GM23338 (cell line): ENCODE measurements around the gene TTL. TPM values are rescaled to one million over a fixed set of nuclear protein-coding genes. Genes with fewer than 3 reads are reported as not detected.

Experiments
- ATAC-seq: fragments of 200-7000 bp; cut with Tn5 transposase; 3 replicates; pipeline ENCODE4 v1.9.1; 2020
- DNase-seq: peaks from one replicate; pipeline ENCODE4 v3.0.0-alpha.2; 2015; ENCODE audit warnings: low spot score
- H2AFZ ChIP-seq: fragments of 200-600 bp; sonication (generic); 2 replicates; pipeline ENCODE4 v1.8.0; 2016; ENCODE audit warnings: antibody characterized with exemption, mild to moderate bottlenecking, moderate library complexity
- H3F3A ChIP-seq: fragments of 200-600 bp; sonication (generic); replicated peaks from 2 replicates; pipeline ENCODE4 v1.8.0; 2017; ENCODE audit warnings: antibody characterized with exemption, mixed run types, low read depth
- H3K27ac ChIP-seq: fragments of 200-600 bp; sonication (generic); 2 replicates; pipeline ENCODE4 v1.6.1; 2016; ENCODE audit warnings: low read depth
- H3K27me3 ChIP-seq: fragments of 200-600 bp; sonication (generic); 2 replicates; pipeline ENCODE4 v1.8.0; 2016; ENCODE audit warnings: mild to moderate bottlenecking, mixed run types, moderate library complexity; ENCODE audit not compliant: insufficient read depth
- H3K36me3 ChIP-seq: fragments of 200-600 bp; sonication (generic); 2 replicates; pipeline ENCODE4 v1.8.0; 2016; ENCODE audit warnings: mild to moderate bottlenecking; ENCODE audit not compliant: insufficient read depth
- H3K4me1 ChIP-seq: fragments of 200-600 bp; sonication (generic); 2 replicates; pipeline ENCODE4 v1.8.0; 2016; ENCODE audit warnings: mild to moderate bottlenecking, moderate library complexity; ENCODE audit not compliant: insufficient read depth
- H3K4me2 ChIP-seq: fragments of 200-600 bp; sonication (generic); 2 replicates; pipeline ENCODE4 v1.7.1; 2017; ENCODE audit warnings: mixed run types
- H3K4me3 ChIP-seq: fragments of 200-600 bp; sonication (generic); 2 replicates; pipeline ENCODE4 v1.6.1; 2016; ENCODE audit warnings: mixed run types
- H3K79me2 ChIP-seq: fragments of 200-600 bp; sonication (generic); replicated peaks from 2 replicates; pipeline ENCODE4 v1.8.0; 2017; ENCODE audit warnings: mild to moderate bottlenecking; ENCODE audit not compliant: insufficient read depth
- H3K9me2 ChIP-seq: fragments of 200-600 bp; sonication (generic); 2 replicates; pipeline ENCODE4 v1.8.0; 2017; ENCODE audit not compliant: insufficient read depth
- H4K20me1 ChIP-seq: fragments of 200-600 bp; sonication (generic); replicated peaks from 2 replicates; pipeline ENCODE4 v1.8.0; 2017; ENCODE audit warnings: mild to moderate bottlenecking; ENCODE audit not compliant: insufficient read depth
- H3K27ac Mint-ChIP-seq: 2 replicates; pipeline ENCODE4 v1.8.0; 2020; ENCODE audit warnings: inconsistent platforms, mild to moderate bottlenecking, moderate library complexity, mixed read lengths
- H3K27me3 Mint-ChIP-seq: 3 replicates; pipeline ENCODE4 v1.8.0; 2022; ENCODE audit warnings: low read depth, mild to moderate bottlenecking, moderate library complexity, mixed read lengths, inconsistent platforms; ENCODE audit not compliant: insufficient read depth, poor library complexity
- H3K36me3 Mint-ChIP-seq: 3 replicates; pipeline ENCODE4 v1.8.0; 2021; ENCODE audit warnings: low read depth, mild to moderate bottlenecking, inconsistent platforms, moderate library complexity, mixed read lengths
- H3K4me1 Mint-ChIP-seq: 3 replicates; pipeline ENCODE4 v1.8.0; 2020; ENCODE audit warnings: mild to moderate bottlenecking, inconsistent platforms, mixed read lengths
- H3K4me3 Mint-ChIP-seq: 3 replicates; pipeline ENCODE4 v1.8.0; 2021; ENCODE audit warnings: moderate library complexity, mild to moderate bottlenecking, inconsistent platforms, mixed read lengths
- H3K9me3 Mint-ChIP-seq: 3 replicates; pipeline ENCODE4 v1.8.0; 2020; ENCODE audit warnings: moderate library complexity, mild to moderate bottlenecking, inconsistent platforms, mixed read lengths
- CREB1 ChIP-seq: fragments of 250-450 bp; sonication (Bioruptor Pico); IDR thresholded peaks from 2 replicates; pipeline ENCODE4 v1.5.0; 2020; ENCODE audit warnings: low read depth, mild to moderate bottlenecking, moderate library complexity
- CTCF ChIP-seq, 2 experiments: fragments of 200-600 bp in 1 of 2; sonication (generic) in 1 of 2; conservative IDR thresholded peaks; 2 replicates each; pipeline versions ENCODE4 v1.5.1 to v1.6.1; 2016 to 2017; ENCODE audit warnings: antibody characterized with exemption in 2 of 2, low read depth in 2 of 2, mild to moderate bottlenecking in 2 of 2, moderate library complexity in 1 of 2
- ETS1 ChIP-seq: IDR thresholded peaks from 2 replicates; pipeline ENCODE4 v1.6.1; 2016; ENCODE audit warnings: antibody characterized with exemption
- EZH2 ChIP-seq: fragments of 200-600 bp; sonication (generic); IDR thresholded peaks from one replicate; pipeline ENCODE4 v1.8.0; 2017; ENCODE audit warnings: antibody characterized with exemption, mild to moderate bottlenecking, low read depth; ENCODE audit not compliant: unreplicated experiment
- EZH2phosphoT487 ChIP-seq: fragments of 200-600 bp; sonication (generic); IDR thresholded peaks from one replicate; pipeline ENCODE4 v1.8.1; 2018; ENCODE audit warnings: antibody characterized with exemption; ENCODE audit not compliant: unreplicated experiment
- JUNB ChIP-seq: IDR thresholded peaks from one replicate; pipeline ENCODE4 v1.6.1; 2016; ENCODE audit warnings: antibody characterized with exemption; ENCODE audit not compliant: unreplicated experiment
- NANOG ChIP-seq: IDR thresholded peaks from 2 replicates; pipeline ENCODE4 v1.6.1; 2016; ENCODE audit warnings: antibody characterized with exemption, borderline replicate concordance
- POLR2AphosphoS5 ChIP-seq: IDR thresholded peaks from 2 replicates; pipeline ENCODE4 v1.6.1; 2016; ENCODE audit warnings: antibody characterized with exemption, low read depth
- REST ChIP-seq: IDR thresholded peaks from one replicate; pipeline ENCODE4 v1.6.1; 2018; ENCODE audit warnings: antibody characterized with exemption; ENCODE audit not compliant: unreplicated experiment
- STAT1 ChIP-seq: IDR thresholded peaks from one replicate; pipeline ENCODE4 v1.6.1; 2016; ENCODE audit warnings: antibody characterized with exemption; ENCODE audit not compliant: unreplicated experiment
- ZNF114 ChIP-seq: fragments of 250-450 bp; sonication (Bioruptor Pico); IDR thresholded peaks from 2 replicates; pipeline ENCODE4 v1.5.0; 2020; ENCODE audit warnings: mild to moderate bottlenecking, moderate library complexity
- ZNF331 ChIP-seq: fragments of 250-450 bp; sonication (Bioruptor Pico); IDR thresholded peaks from 2 replicates; pipeline ENCODE4 v1.5.0; 2020; ENCODE audit warnings: low read depth, mild to moderate bottlenecking, moderate library complexity
- polyA plus RNA-seq: library from polyadenylated mRNA; unstranded; fragments of >200 nt; fragmentation: Nextera tagmentation; extraction: Ambion mirVana; gene quantifications from 2 replicates; pipeline ENCODE4 v1.2.1, GENCODE V29; 2016
- total RNA-seq: library from RNA; depleted of rRNA; stranded (reverse); fragments of >200 nt; shearing (Covaris generic); gene quantifications from 2 replicates; pipeline ENCODE4 v1.2.3, GENCODE V29; 2014

Gene TTL
- total and polyA plus RNA-seq, 2 experiments from 2014 or later: 10.1 to 34.6 TPM

- TF ChIP-seq CTCF (conservative IDR thresholded peaks at IDR 0.05; ENCODE audit: low read depth in 2 of 2): no peak
- no peak for TF ChIP-seq STAT1
Measured at GRCh38 chr2:112462178-112462577, 19.8 kb upstream of the TTL start (continued).

DNA sequence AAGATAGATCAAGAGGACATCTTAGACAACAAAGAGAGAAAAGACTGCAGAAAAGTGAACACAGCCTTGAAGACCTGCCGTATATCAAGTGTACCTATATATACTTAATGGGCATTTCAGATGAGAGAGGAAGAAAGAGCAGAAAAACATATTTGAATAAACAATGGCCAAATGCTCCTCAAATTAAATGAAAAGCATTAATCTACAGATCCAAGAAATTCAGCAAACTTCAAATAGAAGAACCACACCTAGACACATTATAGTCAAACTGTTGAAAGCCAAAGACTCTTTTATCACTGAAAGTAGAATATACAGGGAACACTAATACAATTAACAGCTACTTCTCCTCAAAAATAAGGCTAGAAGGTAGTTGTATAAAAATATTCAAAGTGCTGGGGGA is 18.7 kb upstream of the TTL start:
- Histone ChIP-seq H3K4me2 (no peak overlapping the region), H3K9me2 (0 out of 2 replicates have a peak, but pooled peaks cover 3% of the 10 kb centered on the region), H3K27ac (no peak overlapping the region), H3K79me2 (no peaks in the 10 kb centered on the region), H3F3A (no peaks in the 10 kb centered on the region), H3K4me1 (no peaks in the 10 kb centered on the region), H3K36me3 (no peaks in the 10 kb centered on the region), H3K27me3 (no peaks in the 10 kb centered on the region), H4K20me1 (no peaks in the 10 kb centered on the region), H2AFZ (no peak overlapping the region), H3K4me3 (no peak overlapping the region)
- H3K4me1 Mint-ChIP-seq: no peaks in the 10 kb centered on the region; the same call in 2 of the 3 replicates
- H3K27ac Mint-ChIP-seq: no peak overlapping the region
- no peak for DNase-seq
- H3K36me3 Mint-ChIP-seq: no peaks in the 10 kb centered on the region
- H3K27me3 Mint-ChIP-seq: peaks cover 1% of the 10 kb centered on the region
- no peak overlapping the region for H3K4me3 Mint-ChIP-seq
- H3K9me3 Mint-ChIP-seq: no peaks in the 10 kb centered on the region
- no peak for TF ChIP-seq STAT1
- no peak for TF ChIP-seq ZNF331 (CRISPR knock-in tag)
- no peak for TF ChIP-seq ZNF114 (CRISPR knock-in tag)
- no peak for TF ChIP-seq POLR2AphosphoS5
- no peak for TF ChIP-seq EZH2phosphoT487
- TF ChIP-seq NANOG: no peak
- no peak for TF ChIP-seq ETS1
- no peak for TF ChIP-seq JUNB
- no peak for TF ChIP-seq EZH2
- TF ChIP-seq CTCF (conservative IDR thresholded peaks at IDR 0.05; ENCODE audit: low read depth in 2 of 2): no peak
- TF ChIP-seq CREB1 (CRISPR knock-in tag): no peak
- no peak for TF ChIP-seq REST
- no peak for ATAC-seq
